Activated T-helper 1 cell treated with Interleukin-2 at 50 U/mL for 16 hours (primary cell): ENCODE measurements around the gene MED19.
A peak's percentile ranks its signal among the peaks of the same experiment; 100 is the strongest.
"Not testable (repeated sequence)": the region's sequence is repeated elsewhere in the genome, so short reads cannot be mapped to it uniquely, and the experiment has no call there.

Source experiments
- DNase-seq: peaks from one replicate; pipeline ENCODE4 v3.0.0-alpha.2; 2020; ENCODE audit warnings: low read depth

The MED19 gene

DNA sequence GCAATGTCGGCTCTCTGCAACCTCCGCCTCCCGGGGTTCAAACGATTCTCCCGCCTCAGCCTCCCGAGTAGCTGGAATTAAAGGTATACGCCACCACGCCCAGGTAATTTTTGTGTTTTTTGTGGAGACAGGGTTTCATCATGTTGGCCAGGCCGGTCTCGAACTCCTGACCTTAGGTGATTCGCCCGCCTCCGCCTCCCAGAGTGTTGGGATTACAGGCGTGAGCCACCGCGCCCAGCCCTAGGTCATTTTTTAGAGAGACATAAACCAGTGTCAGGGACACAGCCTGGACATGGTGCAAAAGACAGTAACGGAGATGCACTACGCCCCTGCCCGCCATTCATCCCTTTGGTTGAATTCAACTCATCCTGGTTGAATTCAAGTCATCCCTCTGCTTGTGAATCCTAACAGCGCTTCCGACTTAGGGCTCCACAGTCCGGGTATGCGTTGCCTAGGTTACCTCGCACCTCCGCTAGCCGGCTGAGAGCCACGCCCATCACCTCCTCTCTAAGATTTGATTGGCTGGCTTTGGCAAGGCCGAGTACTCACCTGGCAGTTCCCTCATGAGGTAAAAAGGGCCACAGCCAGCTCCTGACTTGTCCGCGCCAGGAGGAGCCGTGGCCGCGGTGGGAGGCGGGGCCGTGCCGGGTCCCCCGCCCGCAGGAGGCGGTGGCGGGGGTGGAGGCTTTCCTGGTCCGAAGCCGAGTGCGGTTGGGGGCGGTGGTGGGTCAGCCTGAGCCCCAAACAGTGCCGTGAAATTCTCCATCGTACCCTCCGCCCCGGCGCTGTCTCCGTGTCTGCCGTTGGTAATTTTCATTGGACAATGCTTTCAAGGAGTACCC is at the start of gene MED19:
TSS of gene MED19 (minus strand) at position 802 of the 842 bp plus-strand sequence. CDS start at position 766, 36 bp downstream.
- DNase-seq = peak; percentile 53

DNA sequence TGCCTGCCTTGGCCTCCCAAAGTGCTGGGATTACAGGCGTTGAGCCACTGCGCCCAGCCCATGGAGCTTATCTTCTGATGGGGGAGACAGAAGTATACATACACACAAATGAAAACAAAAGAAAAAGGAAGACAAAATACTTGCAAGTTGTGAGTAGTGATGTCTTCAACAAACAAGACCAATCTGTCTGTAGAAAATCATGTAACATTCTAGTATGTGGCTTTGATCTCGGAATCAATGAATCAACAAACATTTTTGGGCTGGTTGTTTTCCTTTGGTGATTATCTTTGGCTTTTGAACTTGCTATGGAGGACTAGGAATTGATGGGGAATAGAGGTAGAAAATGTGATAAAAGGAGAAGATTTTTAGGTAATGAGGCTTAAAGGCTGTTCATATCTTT is 46.2 kb upstream of the MED19 start:
- DNase-seq = no peak

GRCh38 chr11:57752954-57753353 is 40.9 kb upstream of the MED19 start:
- DNase-seq = no peak

DNA sequence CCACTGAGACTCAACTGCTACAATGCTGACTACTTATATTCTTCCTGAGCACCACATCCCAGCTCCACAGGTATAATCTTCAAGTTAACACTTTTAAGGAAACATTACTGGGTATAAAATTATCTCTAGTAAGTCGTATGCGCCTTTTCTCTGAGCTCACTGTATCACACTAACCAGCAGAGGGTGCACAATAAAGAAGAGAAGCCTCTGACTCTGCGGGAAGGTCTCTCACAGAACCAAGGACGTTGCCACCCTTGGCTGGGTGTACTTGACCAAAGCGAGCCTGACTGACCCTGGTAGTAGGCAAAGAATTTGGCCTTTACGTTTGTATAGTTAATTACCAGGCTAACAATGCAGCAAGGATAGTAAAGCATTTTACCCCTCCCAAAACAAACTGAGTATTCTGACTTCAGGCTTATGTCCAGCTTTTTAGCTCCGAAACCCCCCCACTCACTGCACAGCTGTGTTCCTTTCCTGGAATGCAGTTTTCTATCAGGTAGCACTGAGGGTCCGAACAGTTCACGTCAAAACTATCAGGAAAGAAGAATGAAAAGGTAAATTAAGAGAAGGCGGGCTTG is 39.8 kb upstream of the MED19 start, which contains the start of gene BTBD18:
TSS of gene BTBD18 (minus strand) at position 144 of the 578 bp plus-strand sequence. CDS start 631 bp downstream, outside the sequence.
- DNase-seq = no peak

GRCh38 chr11:57751176-57751575 is 39.2 kb upstream of the MED19 start:
- no peak for DNase-seq

DNA sequence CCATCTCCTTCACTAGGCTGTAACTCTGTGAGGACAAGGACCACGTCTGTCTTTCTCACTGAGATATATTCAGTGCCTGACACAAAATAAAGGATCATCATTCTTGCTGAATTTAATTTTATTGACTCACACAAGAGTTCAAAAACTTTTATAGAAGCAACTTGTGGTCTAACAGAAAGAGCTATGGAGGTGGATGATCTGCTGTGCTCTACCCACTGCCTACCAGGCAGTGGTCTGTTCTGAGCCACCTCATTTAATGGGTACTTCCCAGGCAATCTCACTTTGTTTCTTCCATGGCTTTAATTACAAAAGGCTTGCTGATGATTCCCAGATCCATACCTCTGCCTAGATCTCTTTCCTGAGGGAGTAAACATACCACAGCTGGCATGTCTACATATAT is 34.9 kb upstream of the MED19 start:
- DNase-seq = no peak

DNA sequence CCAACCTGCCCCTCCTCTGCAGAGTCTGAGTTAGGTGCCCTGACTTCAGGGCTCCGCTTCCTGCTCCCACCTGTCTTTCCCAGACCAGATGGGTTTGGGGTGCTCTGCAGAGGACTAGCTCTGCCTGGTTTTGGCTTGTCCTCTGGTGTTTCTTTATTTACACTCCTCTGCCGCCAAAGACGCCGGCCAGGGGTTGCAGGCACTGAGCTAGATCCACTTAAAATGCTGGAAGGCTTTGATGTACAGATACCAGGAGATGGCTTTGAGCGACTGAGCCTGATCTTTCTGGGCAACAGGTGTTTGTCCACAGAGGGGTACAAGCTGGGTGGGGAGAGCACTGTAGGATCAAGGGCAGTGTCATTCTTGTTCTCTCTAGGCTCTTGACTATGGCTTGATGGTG is 33.2 kb upstream of the MED19 start:
- DNase-seq = no peak

DNA sequence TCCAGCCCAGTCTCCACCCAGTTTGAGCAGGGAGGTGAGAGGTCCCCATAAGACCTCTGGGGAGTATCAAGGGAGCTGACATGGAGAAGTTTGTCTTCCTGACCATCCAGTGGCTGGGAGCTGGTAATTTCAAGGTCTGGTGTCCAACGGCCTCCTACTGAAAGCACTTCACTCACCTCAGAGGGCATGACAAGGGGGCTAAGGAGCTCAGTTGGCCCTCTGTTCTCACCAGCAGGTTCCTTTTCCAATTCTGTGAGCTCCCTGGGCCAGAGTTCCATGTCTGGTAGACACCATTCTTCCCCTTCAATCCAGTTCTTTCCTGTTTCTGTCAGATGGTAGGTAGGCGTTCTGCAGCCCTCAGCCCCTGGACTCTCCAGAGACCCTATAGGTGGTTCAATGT is 32.3 kb upstream of the MED19 start:
- no peak for DNase-seq

- DNase-seq = no peak
Measured at GRCh38 chr11:57742087-57742452, 30.1 kb upstream of the MED19 start.

GRCh38 chr11:57741132-57742086 is 29.4 kb upstream of the MED19 start, which contains the start of gene SELENOH:
SELENOH (plus strand) TSS chr11:57741491; CDS start chr11:57741596, 105 bp downstream.
- DNase-seq = peak; percentile 85

DNA sequence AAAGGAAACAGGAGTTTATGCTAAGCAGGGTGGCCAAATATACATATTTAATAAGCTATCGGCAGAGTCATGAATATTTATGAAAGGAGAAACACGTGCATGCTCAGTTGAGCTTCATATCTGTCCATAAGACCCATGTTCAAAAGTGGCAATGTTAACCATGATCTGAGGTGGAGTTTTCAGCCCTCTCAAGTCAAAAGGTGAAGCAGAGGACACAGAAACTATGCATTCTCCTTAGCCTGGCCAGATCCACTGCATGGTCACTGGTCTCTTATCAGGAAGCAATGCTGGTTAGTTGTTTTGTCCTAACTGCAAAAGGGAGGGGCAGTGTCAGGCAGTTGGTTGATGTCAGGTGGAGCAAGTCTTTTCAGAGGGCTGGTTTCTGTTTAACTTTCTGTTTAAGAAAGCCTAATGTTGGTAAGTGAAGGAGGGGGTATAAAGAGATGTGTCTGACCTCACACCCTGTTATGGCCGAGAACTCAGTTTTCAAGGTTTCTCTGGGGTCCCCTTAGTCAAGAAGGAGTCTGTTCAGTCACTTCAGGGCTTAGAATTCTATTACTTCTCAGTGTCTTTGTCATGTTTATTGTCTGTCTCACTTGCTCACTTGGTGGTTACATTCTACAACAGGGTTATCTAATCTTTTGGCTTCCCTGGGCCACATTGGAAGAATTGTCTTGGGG is 23.7 kb upstream of the MED19 start:
- DNase-seq = no peak

DNA sequence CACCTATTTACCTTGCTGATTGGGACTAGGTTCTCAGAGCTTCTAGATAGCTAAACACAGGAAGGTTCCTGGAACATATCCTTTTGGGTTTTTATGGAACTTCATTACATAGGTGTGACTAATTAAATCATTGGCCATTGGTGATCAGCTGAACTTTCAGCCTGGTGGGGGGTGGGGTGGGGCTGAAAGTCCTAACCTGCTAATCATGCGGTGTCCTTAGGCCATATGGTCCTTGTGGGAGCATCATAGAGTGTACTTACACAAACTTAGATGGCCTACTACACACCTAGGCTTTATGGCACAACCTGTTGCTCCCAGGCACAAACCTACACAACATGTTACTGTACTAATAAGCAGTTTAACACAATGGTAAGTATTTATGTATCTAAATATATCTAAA is 20.6 kb upstream of the MED19 start:
- DNase-seq = no peak

DNA sequence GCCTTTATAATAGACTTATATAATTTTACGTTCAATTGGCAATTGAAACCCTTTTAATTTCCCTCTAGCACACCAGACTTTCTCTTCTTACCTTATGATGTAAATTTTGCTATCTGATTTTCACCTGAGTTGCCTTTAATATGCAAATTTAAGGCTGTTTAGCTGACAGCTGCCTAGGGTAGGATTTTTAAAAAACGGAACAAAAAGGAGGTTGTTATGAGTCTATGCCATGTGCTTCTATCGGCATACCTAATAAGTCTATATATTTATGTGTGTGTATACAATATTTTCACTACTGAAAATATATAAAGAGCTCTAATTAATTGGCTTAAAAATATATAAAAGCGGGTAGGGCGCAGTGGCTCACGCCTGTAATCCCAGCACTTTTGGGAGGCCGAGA is 17.5 kb upstream of the MED19 start:
- no peak for DNase-seq

GRCh38 chr11:57728829-57729228 is 16.8 kb upstream of the MED19 start:
- DNase-seq = no peak

DNA sequence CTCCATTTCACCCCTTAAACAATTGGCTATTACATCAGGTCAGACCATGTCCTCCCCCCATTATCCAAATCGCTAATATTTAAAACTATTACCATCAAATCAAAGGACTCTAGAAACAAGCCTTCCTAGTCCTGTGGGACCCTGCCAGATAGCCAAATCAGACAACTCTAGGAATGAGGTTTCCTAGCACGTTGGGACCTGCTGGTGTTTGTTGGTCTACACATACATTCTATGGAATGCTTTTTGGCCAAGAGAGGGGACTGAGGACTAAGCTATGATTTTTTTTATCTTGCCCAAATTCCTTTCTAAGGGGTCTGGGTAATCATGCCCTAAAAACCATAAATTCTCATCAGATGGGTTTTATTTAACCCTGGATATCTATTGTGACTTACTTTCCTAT is 15.2 kb upstream of the MED19 start:
- DNase-seq = no peak

DNA sequence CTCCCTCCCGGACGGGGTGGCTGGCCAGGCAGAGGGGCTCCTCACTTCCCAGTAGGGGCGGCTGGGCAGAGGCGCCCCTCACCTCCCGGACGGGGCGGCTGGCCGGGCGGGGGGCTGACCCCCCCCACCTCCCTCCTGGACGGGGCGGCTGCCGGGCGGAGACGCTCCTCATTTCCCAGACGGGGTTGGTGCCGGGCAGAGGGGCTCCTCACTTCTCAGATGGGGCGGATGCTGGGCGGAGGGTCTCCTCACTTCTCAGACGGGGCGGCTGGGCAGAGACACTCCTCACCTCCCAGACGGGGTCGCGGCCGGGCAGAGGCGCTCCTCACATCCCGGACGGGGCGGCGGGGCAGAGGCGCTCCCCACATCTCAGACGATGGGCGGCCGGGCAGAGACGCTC is 4.7 kb upstream of the MED19 start:
- DNase-seq = not testable (repeated sequence)

DNA sequence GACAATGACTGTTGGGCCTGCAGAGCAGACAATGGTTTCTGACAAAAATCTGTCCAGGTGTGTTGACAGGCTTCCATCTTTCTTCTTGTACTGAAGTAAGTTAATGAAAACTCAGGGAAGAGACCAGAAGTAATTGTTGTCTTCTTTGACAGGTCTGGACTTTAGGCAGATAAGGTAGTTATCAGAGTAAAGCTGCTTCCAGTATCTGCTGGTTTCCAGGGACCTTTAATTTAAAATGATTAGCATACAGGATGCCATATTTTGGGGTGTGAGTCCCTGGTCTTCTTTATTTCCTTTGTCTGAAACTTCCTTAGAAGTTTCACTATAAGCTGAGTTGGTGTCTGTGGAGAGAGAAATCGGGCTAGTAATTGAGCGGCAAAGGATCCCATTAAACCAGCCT is 1.8 kb upstream of the MED19 start:
- DNase-seq = no peak

GRCh38 chr11:57712256-57713150 is 488 bp upstream of the MED19 start, which contains the start of gene TMX2:
TMX2 (plus strand) TSS chr11:57712593; CDS start chr11:57712619, 26 bp downstream.
- peak; percentile 81 for DNase-seq

GRCh38 chr11:57709802-57710367 is 2.1 kb downstream of the MED19 start:
- no peak for DNase-seq

GRCh38 chr11:57705432-57705831 is 6.6 kb downstream of the MED19 start:
- not testable (repeated sequence) for DNase-seq
